HG03095 (cell line): ENCODE measurements around the gene METTL8.
"Not testable (repeated sequence)": the region's sequence is repeated elsewhere in the genome, so short reads cannot be mapped to it uniquely, and the experiment has no call there.

Source experiments
- ATAC-seq: cut with Tn5 transposase; IDR thresholded peaks from one replicate; pipeline ENCODE4 v1.9.1; 2021; ENCODE audit warnings: moderate library complexity; ENCODE audit not compliant: unreplicated experiment

METTL8 gene

GRCh38 chr2:171316755-171317337 lies 116.9 kb downstream of the METTL8 start:
- ATAC-seq = no peak

- ATAC-seq = no peak
Measured at GRCh38 chr2:171316220-171316619, 117.6 kb downstream of the METTL8 start.

- ATAC-seq = no peak
Measured at GRCh38 chr2:171315781-171316180, 118.0 kb downstream of the METTL8 start.

GRCh38 chr2:171312182-171312581 lies 121.6 kb downstream of the METTL8 start:
- ATAC-seq = not testable (repeated sequence)

GRCh38 chr2:171311589-171311988 lies 122.2 kb downstream of the METTL8 start:
- not testable (repeated sequence) for ATAC-seq

GRCh38 chr2:171310889-171311288 lies 122.9 kb downstream of the METTL8 start:
- no peak for ATAC-seq

- ATAC-seq = no peak
Measured at GRCh38 chr2:171309455-171310286, 124.1 kb downstream of the METTL8 start.

GRCh38 chr2:171308280-171309054 lies 125.3 kb downstream of the METTL8 start:
- ATAC-seq = no peak

GRCh38 chr2:171307560-171307959 lies 126.2 kb downstream of the METTL8 start:
- peak; percentile 74 for ATAC-seq

GRCh38 chr2:171297956-171298355 lies 135.8 kb downstream of the METTL8 start:
- no peak for ATAC-seq

- ATAC-seq = no peak
Measured at GRCh38 chr2:171294608-171295007, 139.2 kb downstream of the METTL8 start.

- no peak for ATAC-seq
Measured at GRCh38 chr2:171293661-171294060, 140.1 kb downstream of the METTL8 start.

- no peak for ATAC-seq
Measured at GRCh38 chr2:171289991-171290390, 143.8 kb downstream of the METTL8 start.

- ATAC-seq = no peak
Measured at GRCh38 chr2:171289316-171289715, 144.5 kb downstream of the METTL8 start.

- ATAC-seq = no peak
Measured at GRCh38 chr2:171287611-171288010, 146.2 kb downstream of the METTL8 start.

- ATAC-seq = no peak
Measured at GRCh38 chr2:171287036-171287571, 146.7 kb downstream of the METTL8 start.

- ATAC-seq = no peak
Measured at GRCh38 chr2:171281110-171281509, 152.7 kb downstream of the METTL8 start.

GRCh38 chr2:171279983-171280790 lies 153.6 kb downstream of the METTL8 start:
- ATAC-seq = no peak

- ATAC-seq = no peak
Measured at GRCh38 chr2:171274757-171275156, 159.0 kb downstream of the METTL8 start.

GRCh38 chr2:171271971-171272436 lies 161.8 kb downstream of the METTL8 start:
- ATAC-seq = no peak
